ENCODE measurements around the gene HTRA1. TPM values are rescaled to one million over a fixed set of nuclear protein-coding genes. Genes with fewer than 3 reads are reported as not detected.

Gene HTRA1
- total RNA-seq, 1 experiment from 2014 or later = 157 TPM

GRCh38 chr10:122497241-122497640 lies 35.9 kb downstream of the HTRA1 start:
- no peak for TF ChIP-seq CTCF (IDR thresholded peaks at IDR 0.05; ENCODE audit: unreplicated experiment)
- H3K27me3 Mint-ChIP-seq (ENCODE audit: insufficient read depth, unreplicated experiment) = no peaks in the 10 kb centered on the region
- H3K9me3 Mint-ChIP-seq (ENCODE audit: unreplicated experiment) = no peaks in the 10 kb centered on the region
- peaks cover 55% of the 10 kb centered on the region for H3K4me1 Mint-ChIP-seq (ENCODE audit: insufficient read depth, unreplicated experiment)
- POLR2A ChIA-PET = interaction anchor here (1.4 to 15.0 kb wide), 3 partner anchors 13 to 123 kb away, joined by 3 to 291 read pairs (median 60); partner anchors contain the start of genes HTRA1 and PLEKHA1
- CTCF ChIA-PET = interaction anchor here (3.9 to 5.8 kb wide), 2 partner anchors 29 to 69 kb away, joined by 24 to 39 read pairs; no protein-coding TSS in a partner anchor
- BruUV-seq (replicated peaks) = no TSS peak
- no peak for DNase-seq (ENCODE audit: unreplicated experiment)
- H3K4me3 Mint-ChIP-seq (ENCODE audit: unreplicated experiment) = no peak overlapping the region
- intact Hi-C loops (cut with micrococcal nuclease) = no loop called here
- peaks cover 64% of the 10 kb centered on the region for H3K36me3 Mint-ChIP-seq (ENCODE audit: insufficient read depth, unreplicated experiment)
- H3K27ac Mint-ChIP-seq (ENCODE audit: low read depth, unreplicated experiment) = no peak overlapping the region

- no peak for DNase-seq (ENCODE audit: unreplicated experiment)
- H3K9me3 Mint-ChIP-seq (ENCODE audit: unreplicated experiment) = no peaks in the 10 kb centered on the region
- intact Hi-C loops (cut with micrococcal nuclease) = no loop called here
- BruUV-seq (replicated peaks) = no TSS peak
- no peak overlapping the region for H3K4me3 Mint-ChIP-seq (ENCODE audit: unreplicated experiment)
- ChIA-PET CTCF (interaction anchor here (1.5 to 5.8 kb wide), 3 partner anchors 7 to 67 kb away, joined by 3 to 39 read pairs (median 9); no protein-coding TSS in a partner anchor), POLR2A (interaction anchor here (0.7 kb wide), 1 partner anchor 9 kb away, joined by 4 read pairs; no protein-coding TSS in a partner anchor)
- peak overlapping the region; percentile 93 for H3K27ac Mint-ChIP-seq (ENCODE audit: low read depth, unreplicated experiment)
- no peak for TF ChIP-seq CTCF (IDR thresholded peaks at IDR 0.05; ENCODE audit: unreplicated experiment)
- H3K36me3 Mint-ChIP-seq (ENCODE audit: insufficient read depth, unreplicated experiment) = peaks cover 59% of the 10 kb centered on the region
- H3K27me3 Mint-ChIP-seq (ENCODE audit: insufficient read depth, unreplicated experiment) = no peaks in the 10 kb centered on the region
- peaks cover 45% of the 10 kb centered on the region for H3K4me1 Mint-ChIP-seq (ENCODE audit: insufficient read depth, unreplicated experiment)
Measured at GRCh38 chr10:122498521-122498920, 37.2 kb downstream of the HTRA1 start.

GRCh38 chr10:122499012-122499411 lies 37.7 kb downstream of the HTRA1 start:
- CTCF ChIA-PET = interaction anchor here (1.5 to 5.8 kb wide), 3 partner anchors 8 to 67 kb away, joined by 3 to 39 read pairs (median 9); no protein-coding TSS in a partner anchor
- no peak overlapping the region for H3K4me3 Mint-ChIP-seq (ENCODE audit: unreplicated experiment)
- intact Hi-C loops (cut with micrococcal nuclease) = no loop called here
- H3K27ac Mint-ChIP-seq (ENCODE audit: low read depth, unreplicated experiment) = no peak overlapping the region
- BruUV-seq (replicated peaks) = no TSS peak
- no peaks in the 10 kb centered on the region for H3K27me3 Mint-ChIP-seq (ENCODE audit: insufficient read depth, unreplicated experiment)
- TF ChIP-seq CTCF (IDR thresholded peaks at IDR 0.05; ENCODE audit: unreplicated experiment) = no peak
- POLR2A ChIA-PET = interaction anchor here (0.8 to 1.9 kb wide), 5 partner anchors 8 to 49 kb away, joined by 3 to 13 read pairs (median 5); partner anchors contain the start of gene HTRA1
- no peak for DNase-seq (ENCODE audit: unreplicated experiment)
- H3K36me3 Mint-ChIP-seq (ENCODE audit: insufficient read depth, unreplicated experiment) = peaks cover 64% of the 10 kb centered on the region
- peaks cover 40% of the 10 kb centered on the region for H3K4me1 Mint-ChIP-seq (ENCODE audit: insufficient read depth, unreplicated experiment)
- H3K9me3 Mint-ChIP-seq (ENCODE audit: unreplicated experiment) = no peaks in the 10 kb centered on the region

- intact Hi-C loops (cut with micrococcal nuclease) = no loop called here
- ChIA-PET CTCF (interaction anchor here (1.5 to 1.9 kb wide), 2 partner anchors 8 to 66 kb away, joined by 3 to 9 read pairs; no protein-coding TSS in a partner anchor), POLR2A (interaction anchor here (0.8 to 1.9 kb wide), 5 partner anchors 9 to 50 kb away, joined by 3 to 13 read pairs (median 5); partner anchors contain the start of gene HTRA1)
- BruUV-seq (replicated peaks) = no TSS peak
- peaks cover 40% of the 10 kb centered on the region for H3K4me1 Mint-ChIP-seq (ENCODE audit: insufficient read depth, unreplicated experiment)
- no peak for TF ChIP-seq CTCF (IDR thresholded peaks at IDR 0.05; ENCODE audit: unreplicated experiment)
- no peaks in the 10 kb centered on the region for H3K9me3 Mint-ChIP-seq (ENCODE audit: unreplicated experiment)
- no peaks in the 10 kb centered on the region for H3K27me3 Mint-ChIP-seq (ENCODE audit: insufficient read depth, unreplicated experiment)
- H3K4me3 Mint-ChIP-seq (ENCODE audit: unreplicated experiment) = no peak overlapping the region
- peaks cover 69% of the 10 kb centered on the region for H3K36me3 Mint-ChIP-seq (ENCODE audit: insufficient read depth, unreplicated experiment)
- no peak overlapping the region for H3K27ac Mint-ChIP-seq (ENCODE audit: low read depth, unreplicated experiment)
- DNase-seq (ENCODE audit: unreplicated experiment) = no peak
Measured at GRCh38 chr10:122499491-122499941, 38.2 kb downstream of the HTRA1 start.
